K562 (cell line): ENCODE measurements around the gene ZNF865. TPM values are rescaled to one million over a fixed set of nuclear protein-coding genes. Genes with fewer than 3 reads are reported as not detected.

Experiments used
- ATAC-seq: fragments of 200-7000 bp; cut with Tn5 transposase; 3 replicates; pipeline ENCODE4 v1.9.1; 2020; ENCODE audit warnings: moderate library complexity
- BruUV-seq: library from RNA; stranded (reverse); fragments of 400-500 nt; replicated peaks from 2 replicates; lab custom pipeline; 2021; lab: Mats Ljungman, UMichigan
- CTCF ChIA-PET: fragments of 300-600 bp; formaldehyde crosslinking; extraction: SDS; loops from one replicate; lab custom pipeline; 2021; ENCODE audit warnings: low intra/inter-chr PET ratio; lab: Yijun Ruan, JAX
- POLR2A ChIA-PET: fragments of 300-600, 350-650 bp; sonication (Branson Sonifier 250); formaldehyde crosslinking; extraction: SDS; loops from one replicate; lab custom pipeline; 2021; ENCODE audit warnings: antibody characterized with exemption, inconsistent platforms; lab: Yijun Ruan, JAX
- DNase-seq, 4 experiments: peaks; one replicate each; pipeline versions ENCODE4 v3.0.0 to v3.0.0-alpha.2; 2011 to 2018; ENCODE audit warnings: low spot score in 3 of 4, mixed read lengths in 3 of 4; ENCODE audit errors: extremely low read depth in 1 of 4
- FAIRE-seq: peaks from 2 replicates; lab custom pipeline; 2011; peaks lifted over from hg19 to GRCh38; lab: Jason Lieb, UNC
- H2AFZ ChIP-seq: 2 replicates; pipeline ENCODE4 v1.6.0; 2011; ENCODE audit warnings: low read depth, low read length, control low read depth, inconsistent platforms
- H3K27ac ChIP-seq: fragments of 200-600 bp; 3 replicates; pipeline ENCODE4 v1.8.0; 2011; ENCODE audit warnings: low read depth, mild to moderate bottlenecking, control low read depth, inconsistent platforms, low read length, moderate library complexity, mixed read lengths; ENCODE audit errors: extremely low read depth
- H3K27me3 ChIP-seq, 2 experiments: fragments of 300-600 bp in 1 of 2; 2 replicates in 1 of 2; 3 replicates in 1 of 2; pipeline versions ENCODE4 v1.6.0 to v1.8.0; 2011; ENCODE audit warnings: inconsistent platforms in 2 of 2, low read length in 2 of 2, mild to moderate bottlenecking in 1 of 2, mixed read lengths in 1 of 2, moderate library complexity in 1 of 2; ENCODE audit not compliant: control insufficient read depth in 2 of 2, insufficient read depth in 2 of 2
- H3K36me3 ChIP-seq: fragments of 300-600 bp; 3 replicates; pipeline ENCODE4 v1.8.0; 2011; ENCODE audit warnings: mild to moderate bottlenecking, low read length, inconsistent platforms; ENCODE audit not compliant: control insufficient read depth, insufficient read depth
- H3K4me1 ChIP-seq, 2 experiments: fragments of 200-600 bp in 1 of 2; replicated peaks in 1 of 2; 2 replicates in 1 of 2; 3 replicates in 1 of 2; pipeline versions ENCODE4 v1.5.1 to v1.8.0; 2011; ENCODE audit warnings: inconsistent platforms in 2 of 2, low read length in 2 of 2, mild to moderate bottlenecking in 1 of 2, mixed read lengths in 1 of 2, moderate library complexity in 1 of 2; ENCODE audit not compliant: control insufficient read depth in 2 of 2, insufficient read depth in 2 of 2
- H3K4me2 ChIP-seq: 2 replicates; pipeline ENCODE4 v1.6.1; 2011; ENCODE audit warnings: low read length, control low read depth, inconsistent platforms, mixed read lengths; ENCODE audit not compliant: insufficient read depth
- H3K4me3 ChIP-seq: fragments of 200-600 bp; sonication (generic), shearing (Covaris generic); 2 replicates; pipeline ENCODE4 v1.5.1; 2016; ENCODE audit warnings: control low read depth, inconsistent platforms
- H3K79me2 ChIP-seq: fragments of 200-600 bp; 3 replicates; pipeline ENCODE4 v1.8.0; 2011; ENCODE audit warnings: low read length, inconsistent platforms; ENCODE audit not compliant: control insufficient read depth, insufficient read depth
- H3K9ac ChIP-seq, 2 experiments: 2 replicates each; pipeline versions ENCODE4 v1.6.0 to v1.6.1; 2011; ENCODE audit warnings: low read depth in 2 of 2, low read length in 2 of 2, control low read depth in 1 of 2, inconsistent platforms in 1 of 2, mild to moderate bottlenecking in 1 of 2, mixed read lengths in 1 of 2; ENCODE audit not compliant: insufficient read depth in 1 of 2
- H3K9me1 ChIP-seq: one replicate; pipeline ENCODE4 v1.6.0; 2011; ENCODE audit warnings: inconsistent platforms, mild to moderate bottlenecking, low read length, moderate library complexity; ENCODE audit not compliant: control insufficient read depth, insufficient read depth
- H3K9me3 ChIP-seq: replicated peaks from 2 replicates; pipeline ENCODE4 v1.5.1; 2011; ENCODE audit warnings: low read depth, low read length, inconsistent platforms; ENCODE audit not compliant: control insufficient read depth, insufficient read depth
- H4K20me1 ChIP-seq: replicated peaks from 2 replicates; pipeline ENCODE4 v1.6.1; 2011; ENCODE audit warnings: low read length, inconsistent platforms, mixed read lengths; ENCODE audit not compliant: control insufficient read depth, insufficient read depth
- COPS2 ChIP-seq: fragments of 450-650 bp; conservative IDR thresholded peaks from 2 replicates; pipeline ENCODE4 v1.6.1; 2016; ENCODE audit warnings: mild to moderate bottlenecking, moderate library complexity
- DEAF1 ChIP-seq: fragments of 450-650 bp; formaldehyde crosslinking; IDR thresholded peaks from 2 replicates; pipeline ENCODE4 v1.4.0; 2020; ENCODE audit warnings: mild to moderate bottlenecking, moderate library complexity
- FOS ChIP-seq: IDR thresholded peaks from 3 replicates; pipeline ENCODE4 v1.6.1; 2011; ENCODE audit not compliant: insufficient read length; ENCODE audit errors: extremely low read depth
- LARP7 ChIP-seq: fragments of 450-650 bp; IDR thresholded peaks from 2 replicates; pipeline ENCODE4 v1.6.1; 2016
- PBX2 ChIP-seq, 2 experiments: IDR thresholded peaks in 1 of 2; conservative IDR thresholded peaks in 1 of 2; 2 replicates each; pipeline ENCODE4 v1.6.1; 2016; ENCODE audit warnings: low read depth in 2 of 2, mild to moderate bottlenecking in 1 of 2, missing compliant biosample characterization in 1 of 2, missing genetic modification characterization in 1 of 2, moderate library complexity in 1 of 2
- PKNOX1 ChIP-seq: fragments of 450-650 bp; IDR thresholded peaks from 2 replicates; pipeline ENCODE4 v1.6.1; 2016
- SMARCA5 ChIP-seq: fragments of 450-650 bp; IDR thresholded peaks from 2 replicates; pipeline ENCODE4 v1.6.1; 2016
- SRSF1 ChIP-seq: fragments of 200-400 bp; formaldehyde crosslinking; IDR thresholded peaks from 2 replicates; pipeline ENCODE4 v1.6.1; 2017; ENCODE audit warnings: mild to moderate bottlenecking, low read depth, low read length, moderate library complexity
- ZFX ChIP-seq: sonication (generic); formaldehyde crosslinking; IDR thresholded peaks from 2 replicates; pipeline ENCODE4 v1.8.0; 2022; ENCODE audit warnings: mild to moderate bottlenecking, missing genetic modification reagents, moderate library complexity
- ZNF384 ChIP-seq: IDR thresholded peaks from 2 replicates; pipeline ENCODE4 v1.6.1; 2012; ENCODE audit warnings: low read depth, low read length, improper control_type of control experiment
- ZNF395 ChIP-seq: fragments of 200-800 bp; sonication (Bioruptor generic); IDR thresholded peaks from 2 replicates; pipeline ENCODE4 v1.6.1; 2017; ENCODE audit warnings: missing genetic modification characterization, missing compliant biosample characterization
- WGBS: fragments of 100-300 bp; shearing (Covaris generic); methylation state at CpG from one replicate; pipeline ENCODE4 v1.1.6; 2016; ENCODE audit warnings: low coverage, mixed read lengths; ENCODE audit not compliant: insufficient coverage; ENCODE audit errors: missing lambda C conversion rate; 5-methylcytosine and 5-hydroxymethylcytosine counted together
- in situ Hi-C: fragments of 300-500 bp; cut with MboI; formaldehyde crosslinking; loops from 4 replicates; pipeline ENCODE4 v1.15.0; 2018; ENCODE audit warnings: inconsistent platforms, mixed read lengths
- intact Hi-C: fragments of 100-400 bp; cut with micrococcal nuclease; formaldehyde crosslinking; loops from 2 replicates; pipeline ENCODE4 v1.14.2; 2022
- polyA plus RNA-seq, 8 experiments: library from polyadenylated mRNA; depleted of rRNA in 4 of 8; stranded (reverse) in 5 of 8; unstranded in 3 of 8; fragments of >200 nt; fragmentation: Nextera tagmentation in 2 of 8; fragmentation: Illumina TruSeq in 1 of 8; extraction: Ambion mirVana in 2 of 8; extraction: Trizol in 1 of 8; gene quantifications; 2 replicates each; pipeline versions ENCODE4 v1.2.1 to v1.2.3, GENCODE V29; 2011 to 2014; ENCODE audit warnings: inconsistent platforms in 1 of 8, missing spikeins in 1 of 8
- total RNA-seq, 7 experiments: library from RNA; depleted of rRNA in 6 of 7; stranded (reverse); fragments of >200 nt in 6 of 7; fragmentation: Illumina TruSeq in 2 of 7; extraction: Trizol in 2 of 7; gene quantifications; 2 replicates each; pipeline versions ENCODE4 v1.2.1 to v1.2.3, GENCODE V29; 2011 to 2021; ENCODE audit warnings: low replicate concordance in 1 of 7

The ZNF865 gene
- total and polyA plus RNA-seq, 9 of the 15 experiments (the other 6 are each of a cell fraction or from before 2014, with no cell fraction given): 0.40 to 18.8 (median 1.6) TPM; not detected in 2

GRCh38 chr19:55625004-55625326 is 19.5 kb downstream of the ZNF865 start:
- Histone ChIP-seq H3K9me3 (no peaks in the 10 kb centered on the region), H3K9ac (peak overlapping the region; percentile 67 to 89), H3K4me3 (peak overlapping the region; percentile 53), H2AFZ (peak overlapping the region; percentile 99), H3K79me2 (peaks cover 7% of the 10 kb centered on the region; the same call in 2 of the 3 replicates), H3K27ac (peak overlapping the region; percentile 93; the same call in 1 of the 3 replicates), H3K4me2 (peak overlapping the region; percentile 89), H3K36me3 (peaks cover 9% of the 10 kb centered on the region; the same call in 1 of the 3 replicates), H4K20me1 (no peaks in the 10 kb centered on the region; the same call in 1 of the 2 replicates), H3K4me1 (peaks cover 9 to 11% of the 10 kb centered on the region in 2 experiments; a peak in 4 of 5 replicates), H3K27me3 (no peaks in the 10 kb centered on the region), H3K9me1 (peaks cover 3% of the 10 kb centered on the region)
- ATAC-seq (no peak), FAIRE-seq (no peak), DNase-seq (peak in 1 of 4 experiments; percentile 2)
- TSS peak; percentile 72 for BruUV-seq
- ChIA-PET CTCF (no interaction called here), POLR2A (interaction anchor here (0.6 to 3.8 kb wide), 14 partner anchors 8 to 552 kb away, joined by 3 to 18 read pairs (median 3); partner anchors contain the start of gene TMEM238)
- in situ Hi-C loops: loop anchor here (5.0 to 25.0 kb wide), 4 partner anchors 108 to 687 kb away; partner anchors contain the start of genes BRSK1, HSPBP1, TNNT1 and ZSCAN5A
- intact Hi-C loops: no loop called here
- WGBS: 33% methylated on average over 11 of the region's 11 CpGs
- TF ChIP-seq ZFX (CRISPR knock-in tag) (peak; percentile 5; the same call in 1 of the 2 replicates), FOS (no peak), SRSF1 (no peak), PKNOX1 (peak; percentile 52), DEAF1 (no peak), ZNF395 (CRISPR knock-in tag) (no peak), LARP7 (no peak), SMARCA5 (0 out of 2 replicates have a peak, but pooled peaks have one; percentile 26), PBX2 (CRISPR knock-in tag; IDR thresholded peaks at IDR 0.05; ENCODE audit: low read depth) (no peak), PBX2 (tag; conservative IDR thresholded peaks at IDR 0.05; ENCODE audit: low read depth) (0 out of 2 replicates have a peak, but pooled peaks have one; percentile 21), COPS2 (no peak), ZNF384 (peak; percentile 60; the same call in 1 of the 2 replicates)
- TF ChIP-seq, all 486 proteins: peak for 5
